GM18498 (cell line): ENCODE results near the gene OR2V2.
"Not testable (repeated sequence)": the region's sequence is repeated elsewhere in the genome, so short reads cannot be mapped to it uniquely, and the experiment has no call there.

ENCODE experiments used
- ATAC-seq: cut with Tn5 transposase; IDR thresholded peaks from one replicate; pipeline ENCODE4 v1.9.1; 2021; ENCODE audit warnings: mild to moderate bottlenecking, moderate library complexity; ENCODE audit not compliant: unreplicated experiment

OR2V2 gene

DNA sequence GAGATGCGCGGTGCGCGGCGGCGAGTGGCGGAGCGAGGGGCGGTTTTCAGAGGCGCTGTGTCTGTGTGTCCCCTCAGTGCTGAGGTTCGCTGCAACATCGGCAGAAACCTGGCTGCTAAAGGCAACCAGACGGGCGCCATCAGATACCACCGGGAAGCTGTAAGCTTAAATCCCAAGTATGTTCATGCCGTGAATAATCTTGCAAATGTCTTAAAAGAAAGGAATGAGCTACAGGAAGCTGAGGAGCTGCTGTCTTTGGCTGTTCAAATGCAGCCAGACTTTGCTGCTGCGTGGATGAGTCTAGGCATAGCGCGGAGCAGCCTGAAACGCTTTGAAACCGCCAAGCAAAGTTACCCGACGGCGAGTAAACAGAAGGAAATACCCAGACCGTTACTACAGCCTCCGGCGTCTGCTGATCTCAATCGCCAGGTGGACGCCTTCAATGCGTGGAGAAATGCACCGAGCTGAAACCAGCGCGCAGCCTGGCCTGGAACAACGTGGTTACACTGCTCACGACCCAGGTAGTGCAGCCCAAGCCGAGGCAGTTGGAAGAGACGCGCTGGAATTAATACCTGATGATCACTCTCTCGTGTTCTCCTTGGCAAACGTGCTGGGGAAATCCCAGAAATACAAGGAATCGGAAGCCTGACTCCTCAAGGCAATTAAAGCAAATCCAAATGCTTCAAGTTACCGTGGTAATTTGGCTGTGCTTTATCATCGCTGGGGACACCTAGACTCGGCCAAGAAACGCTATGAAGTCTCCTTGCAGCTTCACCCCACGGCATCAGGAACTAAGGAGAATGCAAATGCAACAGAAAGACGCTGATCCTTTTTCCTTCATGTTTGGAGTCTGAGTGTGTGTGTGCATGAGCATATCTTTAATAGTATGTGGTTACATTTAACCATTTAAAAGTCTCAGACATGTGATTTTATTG lies 32.3 kb upstream of the OR2V2 start:
- ATAC-seq: no peak

DNA sequence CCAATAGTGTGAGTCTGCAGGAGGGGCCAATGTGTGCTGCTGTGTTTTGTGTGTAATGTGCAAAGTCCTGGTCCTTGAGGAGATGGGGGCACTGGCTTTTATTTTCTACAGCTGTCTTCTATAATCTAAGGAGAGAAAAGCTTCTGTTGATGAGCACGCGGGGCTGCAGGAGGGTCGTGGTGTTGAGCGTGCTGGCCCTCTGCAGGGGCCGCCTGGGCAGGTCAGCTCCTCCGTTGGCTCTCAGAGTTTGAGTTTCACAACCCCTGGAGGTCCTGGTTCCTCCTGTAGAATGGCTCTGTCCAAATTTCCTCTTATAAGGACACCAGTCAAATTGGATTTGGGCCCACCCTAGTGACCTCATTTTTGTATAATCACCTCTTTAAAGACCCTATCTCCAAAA lies 29.0 kb upstream of the OR2V2 start:
- no peak for ATAC-seq

DNA sequence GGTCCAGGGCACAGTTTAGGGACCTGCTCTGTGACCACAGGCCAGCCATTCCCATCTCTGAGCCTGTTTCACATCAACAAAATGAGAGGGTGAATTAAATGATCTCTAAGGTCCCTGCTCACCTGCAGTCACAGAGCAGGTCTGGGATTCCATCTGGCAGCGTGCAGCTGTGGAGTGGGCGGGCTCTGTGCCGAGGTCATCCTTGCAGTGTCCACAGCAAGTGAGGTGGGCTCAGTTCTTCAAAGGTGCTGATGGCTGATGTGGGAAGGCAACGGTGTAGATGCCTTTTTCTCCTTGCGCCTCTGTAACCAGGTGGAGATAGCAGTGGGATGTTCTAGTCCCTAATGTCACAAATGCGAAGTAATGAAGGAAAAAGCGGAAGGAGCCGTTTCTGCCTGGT lies 28.3 kb upstream of the OR2V2 start:
- no peak for ATAC-seq

DNA sequence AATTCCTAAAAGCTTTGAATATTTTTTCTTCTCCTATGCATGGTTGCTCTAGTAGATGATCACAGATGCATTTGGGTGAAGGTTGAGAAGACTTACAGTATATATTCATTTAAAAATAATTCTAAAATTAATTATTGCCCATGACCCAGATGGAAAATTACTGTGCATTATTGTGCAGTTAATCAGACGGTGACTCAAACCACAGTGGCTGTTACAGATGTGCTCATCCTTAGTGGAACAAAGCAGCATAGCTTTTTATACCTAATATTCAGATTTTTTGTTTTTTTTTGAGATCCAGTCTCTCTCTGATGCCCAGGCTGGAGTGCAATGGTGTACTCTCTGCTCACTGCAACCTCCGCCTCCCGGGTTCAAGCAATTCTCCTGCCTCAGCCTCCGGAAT lies 27.1 kb upstream of the OR2V2 start:
- no peak for ATAC-seq

DNA sequence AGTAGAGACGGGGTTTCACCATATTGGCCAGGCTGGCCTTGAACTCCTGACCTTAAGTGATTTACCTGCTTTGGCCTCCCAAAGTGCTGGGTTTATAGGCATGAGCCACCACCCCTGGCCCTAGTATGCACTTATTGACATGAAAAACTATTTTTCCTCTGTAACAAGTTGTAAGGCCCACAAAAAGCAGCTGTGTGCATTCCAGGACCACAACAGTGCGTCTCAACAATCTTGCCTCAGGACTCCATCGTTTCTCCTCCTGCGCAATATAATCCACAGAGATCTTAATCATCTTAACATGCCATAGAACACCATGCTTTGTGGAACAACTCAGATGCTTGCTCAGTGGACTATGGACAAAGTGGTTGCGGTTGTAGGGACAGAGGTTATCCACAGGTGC lies 26.6 kb upstream of the OR2V2 start:
- ATAC-seq: no peak

DNA sequence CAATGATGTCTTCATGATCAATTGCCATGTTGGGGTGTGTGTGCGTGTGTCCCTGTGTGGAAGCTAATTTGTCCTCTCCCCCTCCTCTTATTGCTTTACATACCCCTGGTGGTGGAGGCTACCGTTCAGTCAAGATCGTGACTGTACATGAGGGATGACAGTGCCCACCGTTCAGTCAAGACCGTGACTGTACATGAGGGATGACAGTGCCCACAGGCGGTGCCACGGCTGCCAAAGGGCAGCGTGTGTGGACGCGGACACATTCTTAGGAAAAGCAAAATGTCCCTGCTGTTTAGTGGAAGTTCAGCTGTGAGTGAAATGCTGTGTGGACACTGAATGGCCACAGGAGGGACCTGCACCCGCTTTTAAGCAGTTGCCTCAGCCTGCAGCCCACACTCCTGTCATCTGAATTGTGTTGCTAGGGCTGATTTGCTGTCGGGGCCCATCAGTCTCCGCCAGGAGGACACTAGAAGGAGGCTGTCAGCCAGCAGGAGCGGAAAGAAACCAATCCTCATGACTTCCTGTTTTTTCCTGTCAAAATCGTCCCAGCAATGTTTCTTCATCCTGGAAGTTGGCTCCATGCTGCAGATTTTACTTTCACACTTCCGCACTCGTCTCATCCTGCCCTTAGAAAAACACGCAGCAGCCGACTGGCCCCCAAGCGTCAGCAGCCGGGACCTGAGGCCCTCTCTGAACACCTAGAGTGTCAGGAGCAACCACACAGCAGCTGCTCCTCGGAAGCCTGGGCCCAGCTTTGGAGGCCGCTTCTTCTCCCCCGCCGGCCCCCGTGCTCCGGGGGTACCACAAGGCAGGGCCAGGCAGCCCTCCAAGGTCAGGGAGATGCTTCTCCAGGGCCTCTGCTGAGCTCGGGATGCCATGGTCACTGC lies 25.5 kb upstream of the OR2V2 start:
- no peak for ATAC-seq

DNA sequence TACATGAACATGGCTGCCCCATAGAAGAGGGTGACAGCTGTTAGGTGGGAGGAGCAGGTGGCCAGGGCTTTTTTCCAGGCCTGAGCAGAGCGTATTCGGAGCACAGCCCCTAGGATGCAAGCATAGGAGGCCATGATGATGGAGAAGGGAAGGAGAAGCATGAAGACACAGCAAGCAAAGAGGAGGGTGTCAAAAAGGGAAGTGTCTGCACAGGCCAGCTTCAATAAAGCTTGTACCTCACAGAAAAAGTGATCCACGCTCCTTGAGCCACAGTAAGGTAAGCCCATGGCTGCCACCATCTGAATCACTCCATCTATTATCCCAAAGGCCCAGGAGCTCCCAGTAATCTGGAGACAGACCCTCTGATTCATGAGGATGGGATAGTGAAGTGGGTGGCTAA lies 22.9 kb upstream of the OR2V2 start:
- no peak for ATAC-seq

DNA sequence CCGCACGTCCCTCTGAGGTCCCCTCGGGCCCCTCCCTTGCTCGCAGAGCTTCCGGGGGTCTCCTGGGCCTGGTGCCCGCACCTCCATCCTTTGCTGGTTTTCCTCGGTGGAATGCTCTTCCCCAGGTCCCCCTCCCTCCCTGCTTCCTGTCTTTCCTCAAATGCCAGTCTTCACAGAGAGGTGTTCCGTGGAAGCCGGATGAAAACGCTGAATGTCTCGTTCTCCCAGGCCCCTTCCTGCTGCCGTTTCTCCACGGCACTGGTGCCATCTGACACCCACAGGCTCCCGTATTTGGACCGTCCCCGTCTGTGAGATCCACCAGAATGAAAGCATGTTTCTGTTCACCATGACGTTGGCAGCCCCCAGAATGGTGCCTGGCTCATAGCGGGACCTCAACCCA lies 20.5 kb upstream of the OR2V2 start:
- no peak for ATAC-seq

DNA sequence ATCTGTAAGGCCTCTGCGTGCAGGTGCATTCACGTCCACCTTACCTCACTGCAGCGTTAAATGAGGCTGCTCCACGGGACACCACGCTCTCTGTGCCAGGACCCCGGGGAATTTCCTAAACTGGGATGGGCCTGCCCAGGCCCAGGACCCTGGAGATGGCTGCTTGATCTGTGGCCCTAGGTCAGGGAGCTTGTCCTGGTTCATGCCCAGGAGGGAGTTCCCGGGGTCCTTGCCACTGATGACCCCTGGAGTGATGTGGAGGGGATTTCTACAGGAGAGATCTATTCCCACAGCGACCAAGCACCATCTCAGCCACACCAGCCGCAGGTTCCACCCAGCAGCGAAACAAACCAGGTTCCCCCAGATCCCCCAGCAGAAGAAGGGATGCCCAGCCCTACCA lies 19.9 kb upstream of the OR2V2 start:
- ATAC-seq: no peak

DNA sequence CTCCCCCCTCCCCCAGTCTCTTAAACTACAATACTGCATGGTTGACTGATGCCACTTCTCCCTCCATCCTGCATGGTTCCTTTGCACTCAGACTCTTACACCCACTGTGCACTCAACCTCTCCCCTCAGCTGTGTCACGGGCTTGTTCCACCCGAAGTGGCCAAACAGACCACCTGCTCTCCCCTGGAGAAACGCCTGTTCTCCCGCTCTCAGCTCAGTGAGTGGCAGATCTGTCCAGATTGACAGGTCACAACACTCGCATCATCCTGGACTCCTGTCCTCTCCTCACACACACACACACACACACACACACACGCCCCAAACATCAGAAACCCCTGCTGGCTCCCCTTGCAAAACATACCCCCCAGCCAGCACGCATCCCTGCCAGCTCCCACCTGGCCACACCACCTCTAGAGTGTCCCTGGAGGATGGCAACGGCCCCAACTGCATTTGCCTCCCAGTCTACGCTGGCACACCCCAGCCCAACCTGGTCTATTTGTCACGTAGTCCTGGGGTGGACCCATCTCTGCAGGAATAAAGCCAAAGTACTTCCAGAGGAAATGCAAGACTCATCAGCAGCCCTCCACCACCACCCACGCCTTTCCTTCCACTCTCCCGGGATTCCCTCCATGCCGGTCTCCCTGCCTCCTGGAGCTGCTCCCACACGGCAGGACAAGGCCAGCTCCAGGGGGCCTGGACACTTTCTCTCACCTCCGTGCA lies 19.3 kb upstream of the OR2V2 start:
- ATAC-seq: no peak

DNA sequence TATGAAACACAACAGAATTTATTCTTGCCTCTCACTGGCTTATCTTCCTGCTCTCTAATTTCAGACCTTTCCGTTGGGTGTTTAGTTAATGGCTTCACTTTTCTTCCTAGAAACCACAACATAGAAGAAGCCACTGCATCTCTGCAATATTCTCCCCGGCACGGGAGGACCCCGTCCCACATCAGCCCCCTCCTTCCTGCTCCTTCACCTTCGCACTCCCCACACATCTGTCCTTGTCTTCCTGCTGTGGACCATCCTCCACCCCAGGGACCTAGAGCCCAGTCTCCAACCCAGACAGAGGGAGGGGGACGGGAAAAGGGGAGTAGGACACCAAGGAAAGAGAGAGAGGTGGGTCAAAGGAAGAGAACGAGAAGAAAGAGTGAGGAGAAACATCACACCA lies 17.8 kb upstream of the OR2V2 start:
- no peak for ATAC-seq

DNA sequence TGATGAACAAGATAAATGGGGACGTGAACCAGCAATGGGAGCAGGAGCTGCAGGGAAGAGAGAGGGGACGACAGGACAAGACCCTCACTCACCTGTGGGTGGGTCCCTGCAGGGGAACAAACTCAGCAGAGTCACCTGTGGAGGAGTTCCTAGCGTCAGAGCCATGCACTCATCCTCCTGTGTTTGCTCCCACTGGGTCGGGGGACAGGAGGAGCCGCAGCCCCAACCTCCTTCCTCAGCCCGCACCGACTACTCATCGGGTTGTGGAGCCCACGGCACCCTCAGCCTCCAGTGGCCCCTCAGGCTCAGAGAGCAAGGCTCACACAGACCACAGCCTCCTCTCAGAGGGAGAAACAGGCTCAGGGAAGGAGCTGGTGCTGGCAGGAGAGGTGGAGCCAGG lies 17.3 kb upstream of the OR2V2 start:
- not testable (repeated sequence) for ATAC-seq

DNA sequence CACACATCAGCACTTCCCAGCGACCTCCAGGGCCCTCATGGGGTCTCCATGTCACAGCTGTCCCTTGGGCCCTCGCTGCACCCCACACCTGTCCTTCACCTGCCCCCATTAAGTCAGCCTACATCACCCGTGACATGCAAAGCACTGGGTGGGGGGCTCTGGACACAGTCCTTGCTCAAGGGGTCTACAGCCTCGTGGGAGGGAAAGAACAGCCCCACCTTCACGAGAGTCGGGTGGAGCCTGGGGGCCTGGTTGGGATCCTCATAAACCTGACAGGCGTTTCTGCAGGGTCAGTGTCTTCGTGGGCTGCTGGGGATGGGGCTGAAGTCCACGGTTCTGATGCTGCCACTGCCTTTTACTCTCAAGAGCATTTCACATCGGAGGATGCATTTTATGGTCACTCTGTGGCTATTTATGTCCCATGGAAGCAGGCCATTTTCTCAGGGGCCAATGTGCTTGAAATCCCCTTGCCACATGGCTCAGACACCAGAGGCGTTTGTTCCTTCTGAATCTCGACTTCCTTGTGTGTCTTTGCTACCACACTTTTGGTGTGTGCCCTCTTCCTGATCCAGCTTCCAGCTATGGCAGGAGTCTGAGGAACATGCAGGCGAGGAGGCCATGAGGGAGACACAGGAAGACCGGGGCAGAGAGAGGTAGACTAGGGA lies 16.4 kb upstream of the OR2V2 start, which contains the start of gene OR2V1:
Gene OR2V1, minus strand, starts transcription at position 338 of the 665 bp plus-strand sequence. CDS start 5,865 bp downstream, outside the sequence.
- ATAC-seq: no peak

DNA sequence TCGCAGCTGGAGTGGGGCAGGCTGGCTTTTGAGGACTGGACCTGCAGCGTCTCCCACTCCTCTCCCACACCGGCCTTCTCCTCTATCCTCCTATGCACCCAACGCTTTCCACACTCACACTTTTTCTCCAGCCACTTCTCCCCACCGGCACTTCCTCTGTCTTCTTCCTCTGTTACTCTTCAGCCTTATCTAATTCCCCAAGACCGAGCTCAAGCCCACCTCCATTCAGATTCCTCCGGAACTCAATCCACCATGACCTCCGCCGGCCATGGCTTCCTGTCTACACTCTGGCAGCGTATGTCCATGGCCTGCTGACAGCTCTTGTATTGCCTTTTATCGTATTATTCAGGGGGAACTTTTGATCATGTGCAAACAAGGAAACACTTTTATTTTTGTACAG lies 15.9 kb upstream of the OR2V2 start:
- no peak for ATAC-seq

DNA sequence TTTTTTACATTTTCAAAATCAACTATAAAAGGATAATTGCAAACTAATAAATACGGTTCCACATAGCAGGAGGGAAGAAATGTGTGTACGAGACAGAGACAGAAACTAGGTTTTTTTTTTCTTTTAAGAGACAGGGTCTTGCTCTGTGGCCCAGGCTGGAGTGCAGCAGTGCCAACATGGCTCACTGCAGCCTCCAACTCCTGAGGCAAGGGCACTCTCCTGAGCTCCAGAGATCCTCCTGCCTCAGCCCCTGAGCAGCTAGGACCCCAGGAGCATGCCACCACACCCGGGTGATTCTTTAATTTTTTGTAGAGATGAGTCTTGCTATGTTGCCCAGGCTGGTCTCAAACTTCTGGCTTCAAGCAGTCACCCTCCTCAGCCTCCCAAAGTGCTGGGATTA lies 14.3 kb upstream of the OR2V2 start:
- ATAC-seq: no peak

DNA sequence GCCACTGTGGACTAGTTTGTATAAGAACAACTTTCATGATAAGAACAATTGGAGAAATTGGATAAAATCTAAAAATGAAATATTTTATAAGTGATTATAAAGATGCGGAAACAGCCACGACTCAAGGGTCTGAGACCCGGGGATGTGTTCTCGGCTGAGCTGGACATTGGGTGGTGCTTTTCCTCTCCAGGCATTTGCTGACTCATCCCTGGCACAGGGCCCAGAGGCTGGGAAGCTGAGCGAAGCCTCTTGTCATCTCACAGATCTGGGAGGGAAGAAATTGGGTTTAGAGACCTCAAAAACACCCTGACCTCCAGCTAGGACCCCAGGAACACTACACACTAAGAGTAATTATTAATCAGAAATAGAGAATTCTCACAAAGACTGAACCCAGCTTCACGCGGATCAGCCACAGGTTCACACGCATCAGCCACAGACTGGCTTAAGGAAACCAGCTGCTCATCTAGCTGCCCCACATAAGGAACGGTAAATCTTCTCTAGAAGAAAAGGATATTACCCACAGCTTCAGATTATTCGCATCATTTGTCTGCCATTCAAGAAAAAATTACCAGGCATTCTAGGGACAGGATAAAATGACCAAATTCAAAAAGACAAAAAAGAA lies 13.7 kb upstream of the OR2V2 start:
- no peak for ATAC-seq

DNA sequence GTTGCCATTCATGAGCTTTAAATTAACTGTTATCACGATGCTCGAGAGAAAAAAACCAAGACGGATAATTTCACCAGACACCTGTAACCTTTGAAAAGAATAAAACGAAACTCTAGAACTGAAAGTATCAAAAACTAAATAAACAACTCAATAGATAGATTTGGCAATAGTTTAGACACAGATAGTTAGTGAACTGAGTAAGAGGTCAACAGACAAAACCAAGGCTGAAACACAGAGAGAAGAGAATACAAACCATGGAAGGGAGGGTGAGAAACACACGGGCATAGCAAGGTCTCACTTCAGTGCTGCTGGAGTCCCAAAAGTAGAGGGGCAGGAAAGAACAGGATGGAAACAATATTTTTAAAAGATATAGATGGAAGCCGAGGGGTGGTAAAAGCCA lies 13.1 kb upstream of the OR2V2 start:
- ATAC-seq: no peak

DNA sequence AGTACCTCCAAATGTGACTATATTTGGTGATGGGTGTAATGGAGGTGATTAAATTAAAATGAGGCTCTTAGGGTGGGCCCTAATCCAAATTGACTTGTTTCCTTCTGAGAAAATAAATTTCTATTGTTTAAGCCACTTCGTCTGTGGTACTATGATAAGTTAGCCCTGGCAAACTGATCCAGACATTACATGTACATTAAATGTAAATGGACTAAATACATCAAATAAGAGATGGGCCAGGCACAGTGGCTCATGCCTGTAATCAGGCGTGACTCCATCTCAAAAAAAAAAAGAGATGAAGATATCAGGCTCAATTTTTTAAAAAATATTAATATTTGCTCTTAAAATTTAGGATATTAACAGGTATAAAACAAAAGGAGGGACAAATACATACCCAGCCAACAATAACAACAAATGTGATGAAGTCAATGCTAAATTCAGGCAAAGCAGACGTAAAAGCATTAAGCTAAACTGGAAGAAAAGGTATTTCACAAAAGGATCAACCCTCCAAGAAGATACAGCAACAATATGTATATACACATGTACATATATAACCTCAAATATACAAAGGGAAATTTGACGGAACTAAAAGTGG lies 10.9 kb upstream of the OR2V2 start:
- ATAC-seq: no peak

DNA sequence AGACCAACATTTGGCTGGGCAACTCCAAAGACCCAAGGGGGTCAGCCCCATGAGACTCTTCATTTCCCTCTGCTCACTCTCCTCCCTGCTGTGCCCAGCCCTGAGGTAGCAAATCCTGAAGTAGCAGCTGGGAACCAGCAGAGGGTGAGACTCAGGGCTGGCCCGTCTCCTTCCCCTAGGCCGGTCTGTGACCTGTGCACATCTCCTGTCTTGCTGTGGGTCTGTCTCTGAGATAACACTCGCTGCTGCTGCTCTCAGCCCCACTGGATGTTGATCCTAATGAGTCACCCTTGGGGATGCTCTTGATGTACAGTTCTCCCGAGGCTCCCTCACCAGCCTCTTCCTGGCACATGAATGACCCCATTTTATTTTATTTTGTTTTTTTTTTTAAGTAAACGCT lies 9.1 kb upstream of the OR2V2 start:
- ATAC-seq: no peak

DNA sequence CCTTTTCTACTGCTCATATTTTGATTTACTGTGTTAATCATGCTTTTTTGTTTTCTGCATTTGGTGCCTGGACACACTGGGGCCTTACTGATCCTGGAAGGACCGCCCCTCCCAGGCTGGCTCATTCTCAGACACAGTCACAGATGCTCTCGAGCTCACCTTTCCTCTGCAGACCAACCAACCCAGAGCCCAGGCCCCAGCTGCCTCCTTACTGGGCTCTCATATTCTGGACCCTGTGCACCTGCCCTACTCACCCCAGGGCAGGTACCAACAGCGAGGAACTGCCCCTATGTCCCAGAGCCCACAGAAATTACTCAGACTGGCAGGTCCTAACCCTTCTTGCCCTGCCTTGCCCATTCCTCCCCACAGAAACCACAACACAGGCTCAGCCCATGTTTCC lies 6.6 kb upstream of the OR2V2 start:
- ATAC-seq: no peak
